ENCODE results near the gene DMRTB1.

DMRTB1 gene

GRCh38 chr1:53461323-53462044 is 2.3 kb downstream of the DMRTB1 start:
- no peak for DNase-seq
- H3K4me1 ChIP-seq (ENCODE audit: control insufficient read depth in 1 of 2, insufficient read depth in 2 of 2, low read length in 2 of 2), result no peaks in the 10 kb centered on the region
- H3K79me2 ChIP-seq (ENCODE audit: control insufficient read depth, insufficient read depth, low read length, poor library complexity), result no peaks in the 10 kb centered on the region
- H3K9ac ChIP-seq (ENCODE audit: low read length), result no peak overlapping the region
- H2AFZ ChIP-seq (ENCODE audit: insufficient read depth, low read length, poor library complexity), result no peak overlapping the region
- H4K8ac ChIP-seq (ENCODE audit: low read depth, low read length), result no peak overlapping the region
- H3K27ac ChIP-seq (ENCODE audit: low read depth, low read length), result no peak overlapping the region
- H3K18ac ChIP-seq (ENCODE audit: low read length), result no peak overlapping the region
- WGBS (ENCODE audit: extremely low coverage, insufficient coverage, insufficient read length), result no CpG with 5 or more reads among the region's 25 CpGs
- no peaks in the 10 kb centered on the region for H3K36me3 ChIP-seq (ENCODE audit: control insufficient read depth in 1 of 2, insufficient read depth in 2 of 2, low read length in 2 of 2)
- H2BK5ac ChIP-seq (ENCODE audit: low read depth, low read length, poor library complexity), result no peak overlapping the region
- no peak overlapping the region for H3K23ac ChIP-seq (ENCODE audit: low read length)
- H2AK5ac ChIP-seq (ENCODE audit: low read length), result no peak overlapping the region
- no peak overlapping the region for H3K4me2 ChIP-seq (ENCODE audit: low read length)
- H3K79me1 ChIP-seq (ENCODE audit: low read length), result no peaks in the 10 kb centered on the region
- H3K9me3 ChIP-seq (ENCODE audit: insufficient read depth, low read depth, low read length), result no peaks in the 10 kb centered on the region
- no peak overlapping the region for H4K91ac ChIP-seq (ENCODE audit: low read depth, low read length)
- H3K14ac ChIP-seq (ENCODE audit: low read length), result no peak overlapping the region
- H3K4ac ChIP-seq (ENCODE audit: low read depth, low read length), result no peak overlapping the region
- H3K27me3 ChIP-seq (ENCODE audit: insufficient read depth, low read length), result no peaks in the 10 kb centered on the region
- H2BK12ac ChIP-seq (ENCODE audit: low read length), result no peak overlapping the region
- H4K12ac ChIP-seq (ENCODE audit: low read depth, low read length), result no peak overlapping the region
- no peak overlapping the region for H3K4me3 ChIP-seq (ENCODE audit: low read depth, low read length)
- H2BK120ac ChIP-seq (ENCODE audit: insufficient read depth, low read length, poor library complexity), result no peak overlapping the region

- DNase-seq, result no peak
- Histone ChIP-seq H3K9me3 (ENCODE audit: insufficient read depth, low read depth, low read length) (no peaks in the 10 kb centered on the region), H3K14ac (ENCODE audit: low read length) (no peak overlapping the region), H3K36me3 (ENCODE audit: control insufficient read depth in 1 of 2, insufficient read depth in 2 of 2, low read length in 2 of 2) (no peaks in the 10 kb centered on the region), H2BK5ac (ENCODE audit: low read depth, low read length, poor library complexity) (no peak overlapping the region), H3K18ac (ENCODE audit: low read length) (no peak overlapping the region), H3K79me2 (ENCODE audit: control insufficient read depth, insufficient read depth, low read length, poor library complexity) (no peaks in the 10 kb centered on the region), H3K4me3 (ENCODE audit: low read depth, low read length) (no peak overlapping the region), H3K27ac (ENCODE audit: low read depth, low read length) (no peak overlapping the region), H3K4me2 (ENCODE audit: low read length) (no peak overlapping the region), H4K12ac (ENCODE audit: low read depth, low read length) (no peak overlapping the region), H2BK12ac (ENCODE audit: low read length) (no peak overlapping the region), H2AK5ac (ENCODE audit: low read length) (no peak overlapping the region), H2AFZ (ENCODE audit: insufficient read depth, low read length, poor library complexity) (no peak overlapping the region), H4K91ac (ENCODE audit: low read depth, low read length) (no peak overlapping the region), H3K79me1 (ENCODE audit: low read length) (no peaks in the 10 kb centered on the region), H3K4me1 (ENCODE audit: control insufficient read depth in 1 of 2, insufficient read depth in 2 of 2, low read length in 2 of 2) (no peaks in the 10 kb centered on the region), H4K8ac (ENCODE audit: low read depth, low read length) (no peak overlapping the region), H2BK120ac (ENCODE audit: insufficient read depth, low read length, poor library complexity) (no peak overlapping the region), H3K4ac (ENCODE audit: low read depth, low read length) (no peak overlapping the region), H3K23ac (ENCODE audit: low read length) (no peak overlapping the region), H3K9ac (ENCODE audit: low read length) (no peak overlapping the region), H3K27me3 (ENCODE audit: insufficient read depth, low read length) (no peaks in the 10 kb centered on the region)
- no CpG with 5 or more reads among the region's 6 CpGs for WGBS (ENCODE audit: extremely low coverage, insufficient coverage, insufficient read length)
These were observed 3.0 kb downstream of the DMRTB1 start for GRCh38 chr1:53462193-53462592.

GRCh38 chr1:53462769-53463501 is 3.7 kb downstream of the DMRTB1 start:
- H3K27ac ChIP-seq (ENCODE audit: low read depth, low read length), result no peak overlapping the region
- no peaks in the 10 kb centered on the region for H3K9me3 ChIP-seq (ENCODE audit: insufficient read depth, low read depth, low read length)
- H3K18ac ChIP-seq (ENCODE audit: low read length), result no peak overlapping the region
- H3K4me3 ChIP-seq (ENCODE audit: low read depth, low read length), result no peak overlapping the region
- no peaks in the 10 kb centered on the region for H3K27me3 ChIP-seq (ENCODE audit: insufficient read depth, low read length)
- no CpG with 5 or more reads among the region's 11 CpGs for WGBS (ENCODE audit: extremely low coverage, insufficient coverage, insufficient read length)
- H3K36me3 ChIP-seq (ENCODE audit: control insufficient read depth in 1 of 2, insufficient read depth in 2 of 2, low read length in 2 of 2), result no peaks in the 10 kb centered on the region
- no peaks in the 10 kb centered on the region for H3K4me1 ChIP-seq (ENCODE audit: control insufficient read depth in 1 of 2, insufficient read depth in 2 of 2, low read length in 2 of 2)
- no peak overlapping the region for H3K4ac ChIP-seq (ENCODE audit: low read depth, low read length)
- H3K79me2 ChIP-seq (ENCODE audit: control insufficient read depth, insufficient read depth, low read length, poor library complexity), result no peaks in the 10 kb centered on the region
- H3K23ac ChIP-seq (ENCODE audit: low read length), result no peak overlapping the region
- no peak overlapping the region for H3K14ac ChIP-seq (ENCODE audit: low read length)
- no peak for DNase-seq
- H2BK12ac ChIP-seq (ENCODE audit: low read length), result no peak overlapping the region
- no peak overlapping the region for H2AK5ac ChIP-seq (ENCODE audit: low read length)
- H3K4me2 ChIP-seq (ENCODE audit: low read length), result no peak overlapping the region
- H4K91ac ChIP-seq (ENCODE audit: low read depth, low read length), result no peak overlapping the region
- H4K12ac ChIP-seq (ENCODE audit: low read depth, low read length), result no peak overlapping the region
- H3K79me1 ChIP-seq (ENCODE audit: low read length), result no peaks in the 10 kb centered on the region
- H2AFZ ChIP-seq (ENCODE audit: insufficient read depth, low read length, poor library complexity), result no peak overlapping the region
- no peak overlapping the region for H3K9ac ChIP-seq (ENCODE audit: low read length)
- H2BK120ac ChIP-seq (ENCODE audit: insufficient read depth, low read length, poor library complexity), result no peak overlapping the region
- H4K8ac ChIP-seq (ENCODE audit: low read depth, low read length), result no peak overlapping the region
- no peak overlapping the region for H2BK5ac ChIP-seq (ENCODE audit: low read depth, low read length, poor library complexity)

- DNase-seq, result no peak
- H3K36me3 ChIP-seq (ENCODE audit: control insufficient read depth in 1 of 2, insufficient read depth in 2 of 2, low read length in 2 of 2), result no peaks in the 10 kb centered on the region
- H2AK5ac ChIP-seq (ENCODE audit: low read length), result no peak overlapping the region
- H2BK12ac ChIP-seq (ENCODE audit: low read length), result no peak overlapping the region
- no peak overlapping the region for H2BK5ac ChIP-seq (ENCODE audit: low read depth, low read length, poor library complexity)
- H2AFZ ChIP-seq (ENCODE audit: insufficient read depth, low read length, poor library complexity), result no peak overlapping the region
- WGBS (ENCODE audit: extremely low coverage, insufficient coverage, insufficient read length), result no CpG with 5 or more reads among the region's 24 CpGs
- H4K8ac ChIP-seq (ENCODE audit: low read depth, low read length), result no peak overlapping the region
- H3K9ac ChIP-seq (ENCODE audit: low read length), result no peak overlapping the region
- H3K27me3 ChIP-seq (ENCODE audit: insufficient read depth, low read length), result no peaks in the 10 kb centered on the region
- no peak overlapping the region for H3K18ac ChIP-seq (ENCODE audit: low read length)
- no peak overlapping the region for H3K14ac ChIP-seq (ENCODE audit: low read length)
- H2BK120ac ChIP-seq (ENCODE audit: insufficient read depth, low read length, poor library complexity), result no peak overlapping the region
- no peak overlapping the region for H3K23ac ChIP-seq (ENCODE audit: low read length)
- no peak overlapping the region for H3K4ac ChIP-seq (ENCODE audit: low read depth, low read length)
- H3K4me2 ChIP-seq (ENCODE audit: low read length), result no peak overlapping the region
- no peak overlapping the region for H4K12ac ChIP-seq (ENCODE audit: low read depth, low read length)
- no peaks in the 10 kb centered on the region for H3K79me2 ChIP-seq (ENCODE audit: control insufficient read depth, insufficient read depth, low read length, poor library complexity)
- H3K27ac ChIP-seq (ENCODE audit: low read depth, low read length), result no peak overlapping the region
- H4K91ac ChIP-seq (ENCODE audit: low read depth, low read length), result no peak overlapping the region
- no peaks in the 10 kb centered on the region for H3K4me1 ChIP-seq (ENCODE audit: control insufficient read depth in 1 of 2, insufficient read depth in 2 of 2, low read length in 2 of 2)
- peak overlapping the region; percentile 10 for H3K4me3 ChIP-seq (ENCODE audit: low read depth, low read length)
- no peaks in the 10 kb centered on the region for H3K9me3 ChIP-seq (ENCODE audit: insufficient read depth, low read depth, low read length)
- H3K79me1 ChIP-seq (ENCODE audit: low read length), result no peaks in the 10 kb centered on the region
These were observed 5.0 kb downstream of the DMRTB1 start for GRCh38 chr1:53463961-53464899.

All from trophoblast cell (in vitro differentiated cells and primary cell).